GM19238 (cell line): ENCODE results near the gene ASCC1.
"Not testable (repeated sequence)": the region's sequence is repeated elsewhere in the genome, so short reads cannot be mapped to it uniquely, and the experiment has no call there.

ENCODE experiments used
- DNase-seq: peaks from one replicate; pipeline ENCODE4 v3.0.0; 2011; ENCODE audit warnings: low spot score; ENCODE audit not compliant: insufficient read length

ASCC1 gene

GRCh38 chr10:72220637-72221036 lies 4.6 kb upstream of the ASCC1 start:
- no peak for DNase-seq

- DNase-seq, result no peak
Measured at GRCh38 chr10:72219235-72219814, 3.2 kb upstream of the ASCC1 start.

GRCh38 chr10:72218726-72219125 lies 2.6 kb upstream of the ASCC1 start:
- DNase-seq, result no peak

- no peak for DNase-seq
Measured at GRCh38 chr10:72218325-72218724, 2.2 kb upstream of the ASCC1 start.

- not testable (repeated sequence) for DNase-seq
Measured at GRCh38 chr10:72211832-72212231, 4.2 kb downstream of the ASCC1 start.

- not testable (repeated sequence) for DNase-seq
Measured at GRCh38 chr10:72211381-72211780, 4.7 kb downstream of the ASCC1 start.

- not testable (repeated sequence) for DNase-seq
Measured at GRCh38 chr10:72208526-72208925, 7.5 kb downstream of the ASCC1 start.

GRCh38 chr10:72206511-72207229 lies 9.4 kb downstream of the ASCC1 start:
- no peak for DNase-seq

GRCh38 chr10:72204724-72205123 lies 11.4 kb downstream of the ASCC1 start:
- DNase-seq, result no peak

GRCh38 chr10:72204296-72204695 lies 11.8 kb downstream of the ASCC1 start:
- DNase-seq, result no peak

GRCh38 chr10:72201293-72201692 lies 14.8 kb downstream of the ASCC1 start:
- DNase-seq, result no peak

GRCh38 chr10:72200883-72201282 lies 15.2 kb downstream of the ASCC1 start:
- no peak for DNase-seq

GRCh38 chr10:72194949-72195348 lies 21.1 kb downstream of the ASCC1 start:
- no peak for DNase-seq

GRCh38 chr10:72186982-72187330 lies 29.1 kb downstream of the ASCC1 start:
- DNase-seq, result no peak

GRCh38 chr10:72186258-72186981 lies 29.7 kb downstream of the ASCC1 start:
- DNase-seq, result no peak

GRCh38 chr10:72184156-72184555 lies 31.9 kb downstream of the ASCC1 start:
- DNase-seq, result no peak

- DNase-seq, result no peak
Measured at GRCh38 chr10:72177454-72177853, 38.6 kb downstream of the ASCC1 start.

GRCh38 chr10:72176701-72177100 lies 39.4 kb downstream of the ASCC1 start:
- no peak for DNase-seq

- no peak for DNase-seq
Measured at GRCh38 chr10:72175149-72175548, 40.9 kb downstream of the ASCC1 start.

- no peak for DNase-seq
Measured at GRCh38 chr10:72174297-72174662, 41.8 kb downstream of the ASCC1 start.

GRCh38 chr10:72173619-72174296 lies 42.3 kb downstream of the ASCC1 start:
- DNase-seq, result no peak

GRCh38 chr10:72173262-72173618 lies 42.8 kb downstream of the ASCC1 start:
- DNase-seq, result no peak
